ENCODE results near the gene CELSR1.

- TF ChIP-seq CTCF (IDR thresholded peaks at IDR 0.05) (no peak), POLR2A (IDR thresholded peaks at IDR 0.05) (no peak)
Observed at GRCh38 chr22:46465793-46466192, 71.6 kb downstream of the CELSR1 start.

Measured in adrenal gland (tissue), 5 donors.